NCI-H2227 (cell line): Measurements from ENCODE around the gene CCDC12.

ENCODE experiments used
- DNase-seq: peaks from one replicate; lab custom pipeline; 2025; ENCODE audit not compliant: unreplicated experiment; lab: John Stamatoyannopoulos, UW

Gene CCDC12

DNA sequence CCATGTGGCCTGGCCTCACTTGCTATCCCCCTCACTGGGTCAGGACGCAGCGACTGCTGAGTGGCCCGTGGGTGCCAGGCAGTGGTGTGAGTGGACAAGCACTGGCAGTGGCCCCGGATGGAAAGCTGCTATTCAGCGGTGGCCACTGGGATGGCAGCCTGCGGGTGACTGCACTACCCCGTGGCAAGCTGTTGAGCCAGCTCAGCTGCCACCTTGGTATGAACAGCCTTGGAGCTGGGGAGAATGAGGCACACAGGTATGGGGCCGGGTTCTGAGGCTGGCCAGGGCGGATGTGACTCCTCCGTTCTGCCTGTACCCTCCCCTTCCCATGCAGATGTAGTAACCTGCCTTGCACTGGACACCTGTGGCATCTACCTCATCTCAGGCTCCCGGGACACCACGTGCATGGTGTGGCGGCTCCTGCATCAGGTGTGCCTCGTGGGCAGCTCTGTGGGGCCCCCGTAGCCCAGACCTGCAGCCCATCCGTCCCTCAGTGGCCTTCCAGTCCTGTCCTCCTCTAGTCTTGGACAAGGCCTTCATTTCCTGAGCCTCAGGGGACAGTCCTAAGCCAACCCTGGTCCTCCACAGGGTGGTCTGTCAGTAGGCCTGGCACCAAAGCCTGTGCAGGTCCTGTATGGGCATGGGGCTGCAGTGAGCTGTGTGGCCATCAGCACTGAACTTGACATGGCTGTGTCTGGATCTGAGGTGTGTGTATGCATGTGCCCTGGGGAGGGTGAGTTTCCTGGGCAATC lies 31.1 kb upstream of the CCDC12 start:
- DNase-seq, result no peak

DNA sequence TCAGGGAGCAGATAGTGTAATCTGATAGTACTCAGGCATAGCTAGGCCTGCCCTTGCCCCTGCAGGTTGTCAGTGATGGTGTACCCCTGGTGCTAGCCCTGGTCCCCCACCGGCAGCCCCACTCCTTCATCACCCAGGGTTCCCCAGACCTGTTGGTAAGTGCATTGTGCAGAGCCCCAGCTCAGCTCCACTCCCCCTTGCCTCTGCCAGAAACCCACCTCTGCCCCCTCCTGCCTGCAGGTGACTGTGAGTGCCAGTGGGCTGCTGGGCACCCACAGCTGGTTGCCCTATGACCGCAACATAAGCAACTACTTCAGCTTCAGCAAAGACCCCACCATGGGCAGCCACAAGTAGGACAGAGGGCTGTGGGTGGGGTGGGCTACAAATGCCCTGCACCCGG lies 30.5 kb upstream of the CCDC12 start:
- DNase-seq, result no peak

GRCh38 chr3:47006145-47006651 lies 29.7 kb upstream of the CCDC12 start:
- no peak for DNase-seq

GRCh38 chr3:47005212-47006144 lies 28.9 kb upstream of the CCDC12 start:
- DNase-seq, result no peak

- no peak for DNase-seq
Measured at GRCh38 chr3:47004369-47005211, 28.0 kb upstream of the CCDC12 start.

DNA sequence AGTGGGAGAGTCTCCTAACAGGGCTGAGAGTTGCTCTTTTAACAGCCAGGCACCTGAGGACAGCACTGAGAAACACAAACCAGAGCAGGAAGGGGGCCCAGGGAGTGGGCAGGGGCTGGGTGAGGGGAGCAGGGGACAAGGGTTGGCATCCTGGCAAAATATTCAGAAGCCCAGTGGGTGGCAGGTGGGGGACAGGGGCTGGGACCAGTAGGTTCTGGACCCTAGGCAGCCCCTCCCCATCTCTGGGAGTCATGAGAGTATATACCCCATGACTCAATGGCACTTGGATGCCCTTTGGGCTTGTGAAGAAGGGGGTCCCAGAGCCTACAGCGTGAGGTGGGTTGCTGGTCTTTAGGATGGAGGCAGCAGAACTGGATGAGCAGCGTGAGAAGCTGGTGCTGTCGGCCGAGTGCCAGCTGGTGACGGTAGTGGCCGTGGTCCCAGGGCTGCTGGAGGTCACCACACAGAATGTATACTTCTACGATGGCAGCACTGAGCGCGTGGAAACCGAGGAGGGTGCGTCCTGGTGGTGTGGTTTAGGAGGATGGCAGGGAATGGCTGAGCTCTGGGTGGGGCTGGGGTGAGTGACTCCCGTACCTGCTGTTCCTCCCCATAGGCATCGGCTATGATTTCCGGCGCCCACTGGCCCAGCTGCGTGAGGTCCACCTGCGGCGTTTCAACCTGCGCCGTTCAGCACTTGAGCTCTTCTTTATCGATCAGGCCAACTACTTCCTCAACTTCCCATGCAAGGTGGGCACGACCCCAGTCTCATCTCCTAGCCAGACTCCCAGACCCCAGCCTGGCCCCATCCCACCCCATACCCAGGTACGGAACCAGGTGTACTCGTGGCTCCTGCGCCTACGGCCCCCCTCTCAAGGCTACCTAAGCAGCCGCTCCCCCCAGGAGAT lies 27.2 kb upstream of the CCDC12 start:
- no peak for DNase-seq

- DNase-seq, result no peak
Measured at GRCh38 chr3:47003056-47003410, 26.5 kb upstream of the CCDC12 start.

DNA sequence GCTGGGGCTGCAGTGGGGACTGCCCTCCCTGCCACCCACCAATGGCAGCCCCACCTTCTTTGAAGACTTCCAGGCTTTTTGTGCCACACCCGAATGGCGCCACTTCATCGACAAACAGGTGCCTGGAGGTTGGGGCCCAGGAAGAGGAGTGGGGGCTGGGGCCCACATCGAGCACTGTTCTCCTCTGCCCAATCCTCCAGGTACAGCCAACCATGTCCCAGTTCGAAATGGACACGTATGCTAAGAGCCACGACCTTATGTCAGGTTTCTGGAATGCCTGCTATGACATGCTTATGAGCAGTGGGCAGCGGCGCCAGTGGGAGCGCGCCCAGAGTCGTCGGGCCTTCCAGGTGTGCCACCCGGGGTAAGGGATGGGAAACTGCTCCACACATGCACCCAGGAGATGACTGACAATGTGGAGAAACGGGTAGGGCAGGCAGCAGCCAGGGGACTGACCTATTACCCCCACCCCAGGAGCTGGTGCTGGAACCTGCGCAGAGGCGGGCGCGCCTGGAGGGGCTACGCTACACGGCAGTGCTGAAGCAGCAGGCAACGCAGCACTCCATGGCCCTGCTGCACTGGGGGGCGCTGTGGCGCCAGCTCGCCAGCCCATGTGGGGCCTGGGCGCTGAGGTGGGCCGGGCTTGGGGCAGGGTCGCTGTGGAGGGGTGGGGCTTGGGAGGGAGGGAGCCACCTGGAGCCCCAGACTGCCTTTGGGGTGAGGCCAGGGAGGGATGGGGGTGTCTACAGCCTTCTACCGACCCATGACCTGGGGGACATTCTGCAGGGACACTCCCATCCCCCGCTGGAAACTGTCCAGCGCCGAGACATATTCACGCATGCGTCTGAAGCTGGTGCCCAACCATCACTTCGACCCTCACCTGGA lies 25.9 kb upstream of the CCDC12 start:
- no peak for DNase-seq

GRCh38 chr3:47001731-47002170 lies 25.2 kb upstream of the CCDC12 start:
- no peak for DNase-seq

GRCh38 chr3:47000922-47001730 lies 24.6 kb upstream of the CCDC12 start:
- no peak for DNase-seq

- DNase-seq, result no peak
Measured at GRCh38 chr3:47000198-47000815, 23.8 kb upstream of the CCDC12 start.

DNA sequence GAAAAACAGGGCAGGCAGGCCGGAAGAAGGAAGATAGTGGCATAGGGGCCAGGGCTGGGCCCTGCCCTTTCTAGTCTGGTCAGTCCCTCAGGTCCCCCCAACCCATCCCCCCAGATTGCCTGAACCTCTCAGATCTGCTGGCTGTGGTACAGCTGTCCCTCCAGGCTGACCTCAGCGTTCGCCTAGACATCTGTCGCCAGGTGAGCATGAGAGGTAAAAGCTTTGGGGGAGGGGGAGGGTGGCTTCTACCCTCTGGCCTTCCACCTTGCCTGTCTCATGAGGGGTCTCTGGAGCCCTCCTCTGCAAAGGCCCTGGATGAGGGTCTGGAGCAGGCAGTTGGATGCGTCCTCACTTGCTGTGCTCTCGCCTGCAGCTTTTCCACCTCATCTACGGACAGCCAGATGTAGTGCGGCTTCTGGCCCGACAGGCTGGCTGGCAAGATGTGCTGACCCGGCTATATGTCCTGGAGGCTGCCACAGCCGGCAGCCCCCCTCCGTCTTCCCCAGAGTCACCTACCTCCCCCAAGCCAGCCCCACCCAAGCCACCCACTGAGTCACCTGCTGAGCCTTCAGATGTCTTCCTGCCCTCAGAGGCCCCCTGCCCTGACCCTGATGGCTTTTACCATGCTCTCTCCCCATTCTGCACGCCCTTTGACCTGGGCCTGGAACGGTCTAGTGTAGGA lies 23.1 kb upstream of the CCDC12 start:
- DNase-seq, result no peak

DNA sequence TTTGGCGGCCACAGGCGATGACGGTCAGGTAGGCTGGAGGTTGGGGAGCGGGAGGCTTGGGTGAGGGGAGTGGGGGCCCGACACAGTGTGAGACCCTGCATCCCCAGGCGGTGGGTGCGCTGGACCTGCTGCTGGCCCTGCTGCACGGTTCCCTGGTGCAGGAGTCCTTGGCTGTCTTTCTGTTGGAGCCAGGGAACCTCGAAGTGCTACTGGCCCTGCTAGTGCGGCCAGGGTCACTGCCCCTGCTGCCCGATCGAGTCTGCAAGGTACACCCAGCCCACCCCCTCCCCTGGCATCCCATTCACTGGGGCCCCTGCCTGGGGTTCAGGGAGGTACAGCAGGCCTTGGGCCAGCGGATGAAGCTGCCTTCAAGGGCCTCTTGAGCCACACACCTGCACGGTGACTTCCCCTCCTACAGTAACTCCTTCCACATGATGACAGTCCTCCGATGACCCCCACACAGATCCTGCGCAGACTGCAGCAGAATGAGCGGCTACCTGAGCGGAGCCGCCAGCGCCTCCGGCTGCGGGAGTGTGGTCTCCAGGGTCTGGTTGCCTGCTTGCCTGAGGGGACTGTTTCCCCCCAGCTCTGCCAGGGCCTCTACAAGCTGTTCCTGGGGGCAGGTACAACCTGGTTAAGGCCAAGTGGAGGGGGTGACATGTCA lies 22.4 kb upstream of the CCDC12 start:
- DNase-seq, result no peak

- DNase-seq, result no peak
Measured at GRCh38 chr3:46998121-46998851, 21.7 kb upstream of the CCDC12 start.

DNA sequence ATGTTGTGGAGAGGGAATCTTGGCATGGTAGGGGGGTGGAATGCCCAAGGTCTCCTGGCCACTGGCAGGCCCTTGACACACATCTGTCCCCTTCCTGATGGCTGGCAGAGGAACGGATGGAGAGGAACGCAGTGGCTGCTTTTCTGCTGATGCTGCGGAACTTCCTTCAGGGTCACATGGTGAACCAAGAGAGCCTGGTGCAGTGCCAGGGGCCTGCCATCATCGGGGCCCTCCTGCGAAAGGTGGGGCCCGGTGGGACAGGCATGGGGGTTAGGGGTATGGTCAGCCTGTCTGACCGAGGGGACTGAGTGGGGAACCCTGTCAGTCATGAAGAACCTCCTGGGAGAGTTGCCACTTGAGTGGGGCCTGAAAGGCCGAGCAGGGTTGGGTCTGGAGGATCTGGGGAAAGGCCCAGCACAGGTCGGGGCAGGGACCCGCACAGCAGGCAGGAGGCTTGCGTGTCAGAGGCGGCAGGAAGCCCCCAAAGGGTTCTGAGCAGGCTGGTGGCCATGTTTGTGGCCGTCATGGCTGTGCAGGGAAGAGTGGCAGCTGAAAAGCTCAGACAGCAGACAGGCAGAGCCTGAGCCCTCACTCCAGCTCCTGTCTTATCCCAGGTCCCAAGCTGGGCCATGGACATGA lies 21.0 kb upstream of the CCDC12 start:
- no peak for DNase-seq
